Adrenal gland (tissue), 5 donors: ENCODE measurements around the gene PIAS1.

Experiments used
- POLR2A ChIP-seq, 2 donors: fragments of 450-650 bp; IDR thresholded peaks; one replicate each; pipeline ENCODE4 v1.6.1; 2017; ENCODE audit warnings: antibody characterized with exemption in 2 of 2, mild to moderate bottlenecking in 2 of 2, moderate library complexity in 1 of 2
- TF ChIP-seq, protein P1 (sequence below), 6 experiments: fragments of 450-650 bp in 4 of 6; fragments of 200-600 bp in 2 of 6; sonication (generic) in 1 of 6; IDR thresholded peaks; 1 replicate in 5 of 6; 2 replicates in 1 of 6; pipeline versions ENCODE4 v1.5.1 to v1.8.0; 2016 to 2021; ENCODE audit warnings: antibody characterized with exemption in 6 of 6, mild to moderate bottlenecking in 2 of 6, moderate library complexity in 1 of 6
- donor health status: DM: no; HTN: no; CAD: no.

DNA sequence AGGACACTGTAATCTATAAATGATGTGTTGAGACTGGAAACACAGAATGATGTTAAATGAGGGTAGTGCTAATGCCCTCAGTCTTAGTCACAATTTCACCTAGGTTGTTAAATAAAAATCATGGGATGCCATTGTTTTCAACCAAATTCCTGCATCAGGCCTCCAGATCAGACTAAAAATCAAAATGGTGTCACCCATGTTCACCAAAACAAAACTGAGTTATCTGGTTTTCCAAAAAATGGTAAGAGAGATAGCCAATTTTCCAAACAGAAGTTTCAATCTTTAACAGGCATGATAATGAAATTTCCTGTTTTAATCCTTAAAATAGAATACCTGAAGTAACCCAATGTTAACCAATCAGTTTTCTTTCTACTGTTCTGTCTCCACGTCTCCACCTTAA lies 2.2 kb upstream of the PIAS1 start:
- no peak for TF ChIP-seq POLR2A (IDR thresholded peaks at IDR 0.05)
- TF ChIP-seq, protein P1, sequence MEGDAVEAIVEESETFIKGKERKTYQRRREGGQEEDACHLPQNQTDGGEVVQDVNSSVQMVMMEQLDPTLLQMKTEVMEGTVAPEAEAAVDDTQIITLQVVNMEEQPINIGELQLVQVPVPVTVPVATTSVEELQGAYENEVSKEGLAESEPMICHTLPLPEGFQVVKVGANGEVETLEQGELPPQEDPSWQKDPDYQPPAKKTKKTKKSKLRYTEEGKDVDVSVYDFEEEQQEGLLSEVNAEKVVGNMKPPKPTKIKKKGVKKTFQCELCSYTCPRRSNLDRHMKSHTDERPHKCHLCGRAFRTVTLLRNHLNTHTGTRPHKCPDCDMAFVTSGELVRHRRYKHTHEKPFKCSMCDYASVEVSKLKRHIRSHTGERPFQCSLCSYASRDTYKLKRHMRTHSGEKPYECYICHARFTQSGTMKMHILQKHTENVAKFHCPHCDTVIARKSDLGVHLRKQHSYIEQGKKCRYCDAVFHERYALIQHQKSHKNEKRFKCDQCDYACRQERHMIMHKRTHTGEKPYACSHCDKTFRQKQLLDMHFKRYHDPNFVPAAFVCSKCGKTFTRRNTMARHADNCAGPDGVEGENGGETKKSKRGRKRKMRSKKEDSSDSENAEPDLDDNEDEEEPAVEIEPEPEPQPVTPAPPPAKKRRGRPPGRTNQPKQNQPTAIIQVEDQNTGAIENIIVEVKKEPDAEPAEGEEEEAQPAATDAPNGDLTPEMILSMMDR (IDR thresholded peaks at IDR 0.05), result no peak
